ENCODE measurements around the gene LDLR.

DNA sequence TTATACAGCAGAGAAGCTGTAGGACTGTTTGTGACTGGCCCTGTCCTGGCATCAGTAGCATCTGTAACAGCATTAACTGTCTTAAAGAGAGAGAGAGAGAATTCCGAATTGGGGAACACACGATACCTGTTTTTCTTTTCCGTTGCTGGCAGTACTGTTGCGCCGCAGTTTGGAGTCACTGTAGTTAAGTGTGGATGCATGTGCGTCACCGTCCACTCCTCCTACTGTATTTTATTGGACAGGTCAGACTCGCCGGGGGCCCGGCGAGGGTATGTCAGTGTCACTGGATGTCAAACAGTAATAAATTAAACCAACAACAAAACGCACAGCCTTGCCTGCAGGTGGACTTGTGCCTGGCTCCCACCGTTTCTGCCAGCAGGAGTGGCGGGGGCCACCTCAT is 27.3 kb upstream of the LDLR start:
- TF ChIP-seq, protein P1, sequence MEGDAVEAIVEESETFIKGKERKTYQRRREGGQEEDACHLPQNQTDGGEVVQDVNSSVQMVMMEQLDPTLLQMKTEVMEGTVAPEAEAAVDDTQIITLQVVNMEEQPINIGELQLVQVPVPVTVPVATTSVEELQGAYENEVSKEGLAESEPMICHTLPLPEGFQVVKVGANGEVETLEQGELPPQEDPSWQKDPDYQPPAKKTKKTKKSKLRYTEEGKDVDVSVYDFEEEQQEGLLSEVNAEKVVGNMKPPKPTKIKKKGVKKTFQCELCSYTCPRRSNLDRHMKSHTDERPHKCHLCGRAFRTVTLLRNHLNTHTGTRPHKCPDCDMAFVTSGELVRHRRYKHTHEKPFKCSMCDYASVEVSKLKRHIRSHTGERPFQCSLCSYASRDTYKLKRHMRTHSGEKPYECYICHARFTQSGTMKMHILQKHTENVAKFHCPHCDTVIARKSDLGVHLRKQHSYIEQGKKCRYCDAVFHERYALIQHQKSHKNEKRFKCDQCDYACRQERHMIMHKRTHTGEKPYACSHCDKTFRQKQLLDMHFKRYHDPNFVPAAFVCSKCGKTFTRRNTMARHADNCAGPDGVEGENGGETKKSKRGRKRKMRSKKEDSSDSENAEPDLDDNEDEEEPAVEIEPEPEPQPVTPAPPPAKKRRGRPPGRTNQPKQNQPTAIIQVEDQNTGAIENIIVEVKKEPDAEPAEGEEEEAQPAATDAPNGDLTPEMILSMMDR (IDR thresholded peaks at IDR 0.05) = no peak
- TF ChIP-seq POLR2A (IDR thresholded peaks at IDR 0.05) = no peak
